Neural cell (in vitro differentiated cells): Measurements from ENCODE around the gene CALY. TPM values are rescaled to one million over a fixed set of nuclear protein-coding genes. Genes with fewer than 3 reads are reported as not detected.

Experiments
- H2AFZ ChIP-seq: fragments of 200-600, 300-800 bp; sonication (generic), shearing (Covaris generic); 2 replicates; pipeline ENCODE4 v1.6.0; 2014; ENCODE audit warnings: low read depth, mild to moderate bottlenecking, antibody characterized with exemption, low read length, moderate library complexity
- H3F3A ChIP-seq: fragments of 200-600 bp; shearing (Covaris generic); 2 replicates; pipeline ENCODE4 v1.6.1; 2016; ENCODE audit warnings: mild to moderate bottlenecking, moderate library complexity, mixed read lengths, antibody characterized with exemption, low read length; ENCODE audit not compliant: insufficient read depth, poor library complexity, severe bottlenecking
- H3K27ac ChIP-seq: fragments of 200-600, 300-800 bp; sonication (generic), shearing (Covaris generic); 2 replicates; pipeline ENCODE4 v1.5.1; 2014; ENCODE audit warnings: mild to moderate bottlenecking, low read length, moderate library complexity
- H3K27me3 ChIP-seq: fragments of 300-800, 200-600 bp; sonication (generic), shearing (Covaris generic); 2 replicates; pipeline ENCODE4 v1.6.0; 2014; ENCODE audit warnings: mild to moderate bottlenecking, low read depth, low read length, moderate library complexity; ENCODE audit not compliant: insufficient read depth
- H3K36me3 ChIP-seq: fragments of 300-800, 200-600 bp; sonication (generic), shearing (Covaris generic); 2 replicates; pipeline ENCODE4 v1.5.1; 2014; ENCODE audit warnings: mild to moderate bottlenecking, antibody characterized with exemption, low read length, moderate library complexity; ENCODE audit not compliant: insufficient read depth
- H3K4me2 ChIP-seq: fragments of 300-800, 200-600 bp; sonication (generic), shearing (Covaris generic); 2 replicates; pipeline ENCODE4 v1.6.0; 2014; ENCODE audit warnings: mild to moderate bottlenecking, low read length
- H3K4me3 ChIP-seq: fragments of 300-800, 200-600 bp; sonication (generic), shearing (Covaris generic); 2 replicates; pipeline ENCODE4 v1.5.1; 2014; ENCODE audit warnings: mild to moderate bottlenecking, low read length, moderate library complexity
- H3K79me2 ChIP-seq: fragments of 200-600 bp; shearing (Covaris generic); replicated peaks from 2 replicates; pipeline ENCODE4 v1.6.0; 2014; ENCODE audit warnings: mild to moderate bottlenecking, low read length, moderate library complexity; ENCODE audit not compliant: insufficient read depth
- H3K9ac ChIP-seq: fragments of 300-800, 200-600 bp; sonication (generic), shearing (Covaris generic); 2 replicates; pipeline ENCODE4 v1.6.1; 2016; ENCODE audit warnings: mild to moderate bottlenecking, low read length, mixed read lengths
- H3K9me2 ChIP-seq: fragments of 200-600 bp; shearing (Covaris generic); 2 replicates; pipeline ENCODE4 v1.6.1; 2016; ENCODE audit warnings: mild to moderate bottlenecking, low read length, mixed read lengths; ENCODE audit not compliant: insufficient read depth
- H3K9me3 ChIP-seq: fragments of 200-600, 300-800 bp; sonication (generic), shearing (Covaris generic); 2 replicates; pipeline ENCODE4 v1.6.1; 2016; ENCODE audit warnings: mild to moderate bottlenecking, mixed run types, low read length, moderate library complexity, mixed read lengths
- H4K20me1 ChIP-seq: fragments of 200-600 bp; shearing (Covaris generic); 2 replicates; pipeline ENCODE4 v1.6.1; 2016; ENCODE audit warnings: mild to moderate bottlenecking, mixed run types; ENCODE audit not compliant: insufficient read depth
- CTCF ChIP-seq: fragments of 450-650 bp; IDR thresholded peaks from 2 replicates; pipeline ENCODE4 v1.5.1; 2014; ENCODE audit warnings: antibody characterized with exemption, mild to moderate bottlenecking, moderate library complexity; ENCODE audit not compliant: poor library complexity, severe bottlenecking
- EP300 ChIP-seq: fragments of 450-650 bp; conservative IDR thresholded peaks from 2 replicates; pipeline ENCODE4 v1.6.1; 2014; ENCODE audit warnings: antibody characterized with exemption, mild to moderate bottlenecking, moderate library complexity; ENCODE audit not compliant: poor library complexity, severe bottlenecking
- EZH2 ChIP-seq: fragments of 200-600, 300-800 bp; shearing (Covaris generic), sonication (generic); IDR thresholded peaks from 2 replicates; pipeline ENCODE4 v1.6.1; 2014; ENCODE audit warnings: antibody characterized with exemption, low read length, borderline replicate concordance, mild to moderate bottlenecking; ENCODE audit not compliant: insufficient read depth, poor library complexity, severe bottlenecking
- MXI1 ChIP-seq: fragments of 450-650 bp; conservative IDR thresholded peaks from 2 replicates; pipeline ENCODE4 v1.6.1; 2014; ENCODE audit warnings: antibody characterized with exemption, mild to moderate bottlenecking; ENCODE audit not compliant: poor library complexity, severe bottlenecking
- POLR2AphosphoS5 ChIP-seq: IDR thresholded peaks from 2 replicates; pipeline ENCODE4 v1.6.1; 2012
- RAD21 ChIP-seq: fragments of 450-650 bp; conservative IDR thresholded peaks from 2 replicates; pipeline ENCODE4 v1.6.1; 2014; ENCODE audit warnings: antibody characterized with exemption, mild to moderate bottlenecking, moderate library complexity
- REST ChIP-seq: IDR thresholded peaks from 2 replicates; pipeline ENCODE4 v1.6.1; 2012; ENCODE audit warnings: borderline replicate concordance
- SMC3 ChIP-seq: fragments of 450-650 bp; conservative IDR thresholded peaks from 2 replicates; pipeline ENCODE4 v1.6.1; 2014; ENCODE audit warnings: antibody characterized with exemption, mild to moderate bottlenecking, moderate library complexity; ENCODE audit not compliant: poor library complexity
- TAF1 ChIP-seq: IDR thresholded peaks from 2 replicates; pipeline ENCODE4 v1.6.1; 2012; ENCODE audit warnings: low read depth
- polyA plus RNA-seq: library from polyadenylated mRNA; depleted of rRNA; stranded (reverse); fragments of >200 nt; gene quantifications from 2 replicates; pipeline ENCODE4 v1.2.3, GENCODE V29; 2014

Gene CALY
- polyA plus RNA-seq, 1 donor from 2014 or later = 3.7 TPM

- peaks cover 2% of the 10 kb centered on the region for H3K9me3 ChIP-seq
- no peak overlapping the region for H3K27ac ChIP-seq
- no peak overlapping the region for H3K9ac ChIP-seq
- no peaks in the 10 kb centered on the region for H4K20me1 ChIP-seq
- no peak overlapping the region for H2AFZ ChIP-seq
- no peaks in the 10 kb centered on the region for H3K79me2 ChIP-seq
- H3F3A ChIP-seq = no peaks in the 10 kb centered on the region
- H3K27me3 ChIP-seq = no peaks in the 10 kb centered on the region
- no peak overlapping the region for H3K4me3 ChIP-seq
- no peak for TF ChIP-seq SMC3
- no peak for TF ChIP-seq EZH2
- no peak for TF ChIP-seq POLR2AphosphoS5
- no peak for TF ChIP-seq MXI1
- no peak for TF ChIP-seq EP300
- no peak for TF ChIP-seq REST
- no peak for TF ChIP-seq TAF1
- no peak for TF ChIP-seq RAD21
- no peak for TF ChIP-seq CTCF
- H3K36me3 ChIP-seq = no peaks in the 10 kb centered on the region
- H3K4me2 ChIP-seq = no peak overlapping the region
- H3K9me2 ChIP-seq = no peaks in the 10 kb centered on the region
These were observed 22.2 kb upstream of the CALY start for GRCh38 chr10:133358925-133359310.

GRCh38 chr10:133358162-133358924 lies 21.6 kb upstream of the CALY start:
- Histone ChIP-seq H2AFZ (no peak overlapping the region), H3K9ac (no peak overlapping the region), H3K36me3 (no peaks in the 10 kb centered on the region), H3K4me2 (no peak overlapping the region), H4K20me1 (no peaks in the 10 kb centered on the region), H3K9me3 (peaks cover 2% of the 10 kb centered on the region), H3K27ac (no peak overlapping the region), H3K4me3 (no peak overlapping the region), H3K9me2 (no peaks in the 10 kb centered on the region), H3K79me2 (no peaks in the 10 kb centered on the region), H3K27me3 (no peaks in the 10 kb centered on the region), H3F3A (no peaks in the 10 kb centered on the region)
- no peak for TF ChIP-seq TAF1
- TF ChIP-seq EZH2 = no peak
- TF ChIP-seq CTCF = no peak
- TF ChIP-seq RAD21 = no peak
